ENCODE measurements around the gene ZBTB8A.
"Not testable (repeated sequence)": the region's sequence is repeated elsewhere in the genome, so short reads cannot be mapped to it uniquely, and the experiment has no call there.

Gene ZBTB8A

GRCh38 chr1:32632829-32633228 lies 93.6 kb downstream of the ZBTB8A start:
- H3K4me2 ChIP-seq, result no peak overlapping the region
- 0 out of 2 replicates have a peak, but pooled peaks cover 12% of the 10 kb centered on the region for H4K20me1 ChIP-seq
- no peaks in the 10 kb centered on the region for H3K27me3 ChIP-seq
- TF ChIP-seq Cebpa-rat (IDR thresholded peaks at IDR 0.05), result no peak
- H3K4me3 ChIP-seq, result no peak overlapping the region
- no peaks in the 10 kb centered on the region for H3K9me3 ChIP-seq
- no peak overlapping the region for H3K9ac ChIP-seq
- H3K36me3 ChIP-seq, result peaks cover 70% of the 10 kb centered on the region
- H3K4me1 ChIP-seq, result peaks cover 2% of the 10 kb centered on the region; the same call in 1 of the 2 replicates
- H3K27ac ChIP-seq, result no peak overlapping the region

GRCh38 chr1:32635508-32636277 lies 96.5 kb downstream of the ZBTB8A start:
- Histone ChIP-seq H3K27me3 (no peaks in the 10 kb centered on the region), H3K4me3 (no peak overlapping the region), H3K9ac (no peak overlapping the region), H3K9me3 (no peaks in the 10 kb centered on the region), H3K4me1 (no peaks in the 10 kb centered on the region), H3K36me3 (peaks cover 63% of the 10 kb centered on the region), H4K20me1 (0 out of 2 replicates have a peak, but pooled peaks cover 12% of the 10 kb centered on the region), H3K4me2 (no peak overlapping the region), H3K27ac (no peak overlapping the region)
- TF ChIP-seq Cebpa-rat (IDR thresholded peaks at IDR 0.05), result no peak

GRCh38 chr1:32636914-32637645 lies 97.9 kb downstream of the ZBTB8A start:
- Histone ChIP-seq H3K4me2 (no peak overlapping the region), H3K4me1 (no peaks in the 10 kb centered on the region), H3K4me3 (no peak overlapping the region), H4K20me1 (0 out of 2 replicates have a peak, but pooled peaks cover 12% of the 10 kb centered on the region), H3K27me3 (no peaks in the 10 kb centered on the region), H3K9ac (no peak overlapping the region), H3K27ac (no peak overlapping the region), H3K36me3 (peaks cover 57% of the 10 kb centered on the region), H3K9me3 (no peaks in the 10 kb centered on the region)
- TF ChIP-seq Cebpa-rat (IDR thresholded peaks at IDR 0.05), result no peak

- Histone ChIP-seq H3K27ac (no peak overlapping the region), H3K27me3 (no peaks in the 10 kb centered on the region), H3K9me3 (no peaks in the 10 kb centered on the region), H3K36me3 (peaks cover 39% of the 10 kb centered on the region), H3K9ac (no peak overlapping the region), H4K20me1 (0 out of 2 replicates have a peak, but pooled peaks cover 12% of the 10 kb centered on the region), H3K4me3 (no peak overlapping the region), H3K4me1 (no peaks in the 10 kb centered on the region), H3K4me2 (no peak overlapping the region)
- no peak for TF ChIP-seq Cebpa-rat (IDR thresholded peaks at IDR 0.05)
Measured at GRCh38 chr1:32639489-32640075, 100.4 kb downstream of the ZBTB8A start.

- H3K4me1 ChIP-seq, H3K27ac ChIP-seq, H3K27me3 ChIP-seq, H3K4me3 ChIP-seq, H4K20me1 ChIP-seq, H3K9me3 ChIP-seq, H3K4me2 ChIP-seq, H3K9ac ChIP-seq: not testable (repeated sequence)
- peaks cover 46% of the 10 kb centered on the region for H3K36me3 ChIP-seq
Measured at GRCh38 chr1:32642292-32642827, 103.1 kb downstream of the ZBTB8A start.

- TF ChIP-seq Cebpa-rat (IDR thresholded peaks at IDR 0.05), result no peak
- peaks cover 17% of the 10 kb centered on the region for H3K4me1 ChIP-seq
- H3K9ac ChIP-seq, result no peak overlapping the region
- H3K36me3 ChIP-seq, result peaks cover 27% of the 10 kb centered on the region
- H3K4me2 ChIP-seq, result no peak overlapping the region
- no peaks in the 10 kb centered on the region for H4K20me1 ChIP-seq
- H3K9me3 ChIP-seq, result no peaks in the 10 kb centered on the region
- no peaks in the 10 kb centered on the region for H3K27me3 ChIP-seq
- no peak overlapping the region for H3K4me3 ChIP-seq
- no peak overlapping the region for H3K27ac ChIP-seq
Measured at GRCh38 chr1:32644426-32644825, 105.2 kb downstream of the ZBTB8A start.

- peaks cover 25% of the 10 kb centered on the region for H3K36me3 ChIP-seq
- H3K9ac ChIP-seq, result no peak overlapping the region
- H4K20me1 ChIP-seq, result peaks cover 4% of the 10 kb centered on the region; the same call in 1 of the 2 replicates
- peaks cover 26% of the 10 kb centered on the region for H3K4me1 ChIP-seq
- no peaks in the 10 kb centered on the region for H3K27me3 ChIP-seq
- no peaks in the 10 kb centered on the region for H3K9me3 ChIP-seq
- H3K4me2 ChIP-seq, result no peak overlapping the region
- H3K4me3 ChIP-seq, result no peak overlapping the region
- no peak overlapping the region for H3K27ac ChIP-seq
- no peak for TF ChIP-seq Cebpa-rat (IDR thresholded peaks at IDR 0.05)
Measured at GRCh38 chr1:32647308-32648134, 108.3 kb downstream of the ZBTB8A start.

- Histone ChIP-seq H4K20me1 (peaks cover 32% of the 10 kb centered on the region), H3K27ac (peak within 1 kb of the TSS; percentile 99), H3K9me3 (no peaks in the 10 kb centered on the region), H3K4me3 (peak within 1 kb of the TSS; percentile 83), H3K9ac (peak within 1 kb of the TSS; percentile 99), H3K27me3 (no peaks in the 10 kb centered on the region), H3K4me1 (peaks cover 53% of the 10 kb centered on the region), H3K4me2 (peak within 1 kb of the TSS; percentile 93), H3K36me3 (peaks cover 44% of the 10 kb centered on the region)
- no peak for TF ChIP-seq Cebpa-rat (IDR thresholded peaks at IDR 0.05)
Measured at GRCh38 chr1:32650248-32650751, 111.1 kb downstream of the ZBTB8A start, which contains the start of gene ZBTB8OS. Gene ZBTB8OS (minus strand): TSS chr1:32650550. CDS start chr1:32650529, 21 bp downstream.
